GM23338 (cell line): ENCODE measurements around the gene ATP13A1.

Experiments used
- CTCF ChIP-seq, 2 experiments: fragments of 200-600 bp in 1 of 2; sonication (generic) in 1 of 2; conservative IDR thresholded peaks; 2 replicates each; pipeline versions ENCODE4 v1.5.1 to v1.6.1; 2016 to 2017; ENCODE audit warnings: antibody characterized with exemption in 2 of 2, low read depth in 2 of 2, mild to moderate bottlenecking in 2 of 2, moderate library complexity in 1 of 2
- EZH2 ChIP-seq: fragments of 200-600 bp; sonication (generic); IDR thresholded peaks from one replicate; pipeline ENCODE4 v1.8.0; 2017; ENCODE audit warnings: antibody characterized with exemption, mild to moderate bottlenecking, low read depth; ENCODE audit not compliant: unreplicated experiment

- no peak for TF ChIP-seq EZH2
- TF ChIP-seq CTCF (conservative IDR thresholded peaks at IDR 0.05; ENCODE audit: low read depth in 2 of 2), result no peak
Observed at GRCh38 chr19:19686580-19686979, 23.1 kb upstream of the ATP13A1 start.
